NCI-H2107 (cell line): ENCODE results near the gene SLC24A3.

Source experiments
- DNase-seq: peaks from one replicate; lab custom pipeline; 2025; lab: John Stamatoyannopoulos, UW

Gene SLC24A3

DNA sequence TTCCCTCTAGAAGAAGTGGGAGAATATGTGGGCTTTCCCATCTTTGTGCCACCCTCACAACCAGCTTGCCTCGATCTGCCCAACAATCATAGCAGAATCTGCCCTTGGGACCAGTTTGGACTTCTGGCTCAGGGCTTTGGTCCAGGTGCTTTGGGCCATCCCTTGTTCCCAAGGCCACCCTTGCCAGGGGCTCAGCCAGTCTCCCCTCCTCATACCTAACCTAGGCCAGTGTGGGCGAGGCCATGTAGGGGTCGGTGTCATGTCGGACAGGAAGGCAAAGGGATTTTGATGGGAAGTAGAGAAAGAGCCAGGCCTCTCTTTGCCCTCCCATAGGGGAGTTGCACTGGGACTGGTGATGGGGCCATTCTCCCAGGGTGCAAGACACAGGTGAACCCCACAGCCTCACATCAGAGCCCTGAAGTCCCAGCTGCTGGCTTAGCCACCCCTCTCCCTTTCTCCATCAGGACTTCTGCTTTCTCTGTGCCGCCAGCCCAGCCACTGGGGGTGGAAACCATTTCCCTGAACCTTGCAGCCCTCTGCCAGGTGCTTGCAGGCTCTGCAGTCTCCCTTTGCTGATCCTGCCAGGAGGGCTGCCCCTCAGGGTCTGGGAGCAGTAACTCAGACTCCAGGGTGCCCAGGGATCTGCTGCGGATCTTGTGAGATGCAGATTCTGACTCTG is 60.7 kb downstream of the SLC24A3 start:
- DNase-seq = no peak

DNA sequence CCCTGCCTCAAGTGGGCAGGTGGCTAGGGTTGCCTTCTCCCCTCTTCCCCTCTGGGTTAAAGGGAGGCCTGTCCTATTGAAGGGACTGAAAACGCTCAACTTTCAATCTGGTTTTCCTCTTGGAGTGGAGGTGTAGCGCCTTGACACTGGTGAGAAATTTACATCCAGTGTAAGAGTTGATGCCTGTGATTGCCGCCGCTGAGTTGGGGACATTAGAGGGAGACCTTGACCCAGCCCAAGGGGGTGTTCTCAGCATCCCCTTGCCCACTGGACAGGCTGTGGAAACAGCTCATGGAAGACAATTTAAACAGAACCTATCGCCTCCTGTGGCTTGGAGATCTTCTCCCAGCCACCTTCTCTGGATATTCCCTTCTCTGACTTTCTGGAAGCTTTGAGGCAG is 61.6 kb downstream of the SLC24A3 start:
- no peak for DNase-seq

DNA sequence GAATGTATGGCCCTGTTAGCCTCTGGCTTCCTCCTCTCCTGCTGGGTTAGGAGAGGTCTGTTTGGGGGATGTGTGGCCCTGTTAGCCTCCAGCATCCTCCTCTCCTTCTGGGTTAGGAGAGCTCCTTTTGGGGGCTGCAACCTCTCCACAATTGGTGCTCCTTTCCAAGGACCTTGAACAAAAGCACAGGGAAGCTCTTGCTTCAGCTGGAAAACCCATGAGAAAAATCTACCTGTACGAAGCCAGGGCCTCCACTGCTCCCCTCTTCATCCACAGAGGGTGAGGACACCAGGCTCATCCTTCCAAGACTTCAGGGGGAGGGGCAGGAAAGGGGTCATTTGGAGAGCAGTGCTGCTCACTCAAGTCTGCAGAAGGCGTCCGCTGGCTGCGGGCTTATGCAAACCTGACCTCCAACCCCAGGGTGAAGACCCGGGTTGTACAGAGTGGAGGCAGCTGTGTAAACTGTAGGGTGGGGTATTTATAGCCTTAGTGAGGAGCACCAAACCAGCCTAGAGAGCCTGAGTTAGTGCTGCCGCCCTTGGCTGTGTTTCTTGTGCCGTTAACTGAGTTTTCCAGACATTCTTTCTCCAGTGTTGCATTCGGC is 62.1 kb downstream of the SLC24A3 start:
- no peak for DNase-seq

DNA sequence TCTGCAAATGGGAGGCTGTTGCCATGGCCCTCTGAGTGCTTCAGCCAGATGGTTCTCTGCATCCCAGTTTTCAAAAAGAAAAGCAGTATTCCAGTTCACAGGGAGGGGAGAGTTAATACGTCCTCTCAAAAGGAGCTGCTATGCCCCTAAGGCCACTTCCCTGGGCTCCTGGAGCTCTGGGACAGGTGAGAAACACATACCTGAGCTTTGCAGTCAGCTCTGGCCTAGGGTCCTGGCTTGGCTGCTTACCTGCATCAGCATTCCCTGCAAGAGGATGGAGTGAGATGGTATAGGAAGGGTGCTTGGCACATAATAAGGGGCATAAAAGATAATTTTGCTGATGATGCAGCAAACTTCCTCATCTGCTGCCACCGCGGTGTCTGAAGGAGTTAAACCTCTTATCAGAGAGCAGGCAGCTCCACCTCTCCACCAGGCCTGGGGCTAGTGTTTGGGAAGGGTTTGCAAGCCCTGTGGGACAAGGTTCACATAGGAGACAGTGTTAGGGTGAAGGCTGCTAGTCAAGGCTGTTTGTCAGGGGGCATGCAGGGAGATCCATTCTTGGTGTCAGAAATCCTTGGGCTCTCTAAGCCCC is 62.7 kb downstream of the SLC24A3 start:
- no peak for DNase-seq

DNA sequence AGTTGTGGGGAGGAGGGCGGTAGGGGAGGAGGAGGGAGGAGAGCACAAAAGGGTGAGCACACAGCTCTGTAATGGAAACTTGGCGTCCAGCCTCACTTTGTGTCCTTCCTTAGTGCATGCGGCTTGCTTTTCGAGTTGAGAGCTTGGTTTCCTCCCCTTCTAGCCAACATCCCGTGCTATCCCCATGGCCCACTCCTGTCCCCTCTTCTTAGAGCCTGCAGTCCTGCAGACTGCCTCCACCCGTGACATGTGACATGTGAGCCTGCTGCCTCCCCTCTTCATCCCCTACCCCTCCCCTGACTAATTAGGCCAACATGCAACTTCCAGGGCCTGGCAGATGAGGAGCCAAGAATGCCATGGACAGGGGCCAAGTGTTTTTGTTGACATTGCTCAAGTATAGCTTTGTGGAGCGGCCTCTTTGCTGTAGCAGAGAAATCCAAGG is 63.2 kb downstream of the SLC24A3 start:
- DNase-seq = no peak

DNA sequence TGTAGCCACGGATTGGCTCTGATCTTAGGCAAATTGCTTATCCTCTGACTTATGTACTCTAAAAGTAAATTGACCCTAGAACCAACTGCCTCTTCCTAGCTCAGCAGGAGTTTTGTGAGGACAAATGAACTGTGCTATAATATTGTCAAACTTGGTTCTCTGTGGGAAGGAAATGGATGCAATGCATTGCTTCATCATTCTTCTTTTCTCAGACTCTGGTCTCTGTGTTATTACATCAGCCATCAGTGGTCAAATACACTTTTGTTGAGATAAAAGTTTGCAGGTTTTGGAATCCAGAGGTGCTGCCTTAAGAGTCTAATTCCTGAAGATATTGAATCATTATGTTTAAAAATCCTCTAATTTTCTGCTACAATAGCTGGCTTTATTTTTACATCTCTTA is 64.9 kb downstream of the SLC24A3 start:
- DNase-seq = no peak

DNA sequence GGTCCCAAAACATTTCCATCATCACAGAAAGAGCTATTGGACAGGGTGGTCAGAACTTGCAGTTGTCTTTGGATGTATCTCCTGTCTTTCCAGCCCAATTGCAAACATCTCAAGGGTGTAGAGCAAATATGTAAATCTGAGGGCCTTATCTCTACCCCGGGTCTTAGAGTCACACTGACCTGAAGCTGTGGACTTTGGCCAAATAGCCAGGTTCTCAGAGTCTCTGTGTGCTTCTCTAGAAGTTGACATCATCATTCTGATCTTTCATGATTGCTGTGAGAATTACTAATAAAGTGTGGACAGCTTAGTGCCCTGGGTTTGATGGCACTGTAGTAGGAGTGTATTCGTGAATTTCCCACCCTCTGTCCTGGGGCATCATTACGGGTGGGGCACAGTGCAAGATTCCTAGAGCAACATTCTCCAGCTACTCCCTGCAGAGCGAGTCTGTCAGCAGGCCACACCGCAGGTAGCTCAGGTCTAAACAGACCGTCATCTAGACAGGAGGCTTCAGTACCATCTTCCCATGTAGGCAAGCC is 71.1 kb downstream of the SLC24A3 start:
- DNase-seq = no peak

DNA sequence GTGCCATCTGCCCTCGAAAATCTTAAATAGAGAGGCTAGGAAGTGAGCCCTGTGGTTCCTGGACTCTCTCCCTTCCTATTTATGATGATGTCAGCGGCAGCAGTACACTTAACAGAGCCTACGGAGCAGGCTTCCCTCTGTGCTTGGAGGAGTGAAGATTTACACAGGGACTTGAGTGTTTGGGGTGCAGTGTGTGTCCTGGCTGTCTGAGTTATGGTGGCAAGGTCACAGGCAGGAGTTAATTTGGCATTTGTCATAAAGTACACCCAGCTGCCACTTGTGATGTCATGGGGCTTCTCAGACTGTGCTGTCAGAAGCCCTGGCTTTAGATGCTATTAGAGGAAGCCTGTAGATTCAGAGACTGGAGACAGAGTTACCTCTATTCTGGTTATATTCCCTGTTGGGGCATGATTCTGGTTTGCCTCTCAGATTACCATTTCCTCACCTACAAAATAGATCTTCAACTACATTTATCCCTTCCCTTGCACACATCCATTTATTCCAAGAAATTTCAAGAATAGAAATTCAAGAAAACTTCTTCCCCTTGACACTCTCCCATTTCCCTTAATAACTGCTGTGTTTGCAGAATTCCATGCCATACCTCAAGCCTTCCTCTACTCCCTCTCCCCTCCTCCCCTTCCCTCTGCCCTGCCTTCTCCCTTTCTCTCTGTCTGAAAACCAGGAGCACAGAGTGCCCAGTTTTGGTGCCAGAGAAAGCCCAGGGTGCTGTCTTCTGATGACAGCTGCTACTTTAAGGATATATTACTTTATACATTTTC is 72.1 kb downstream of the SLC24A3 start:
- DNase-seq = no peak

DNA sequence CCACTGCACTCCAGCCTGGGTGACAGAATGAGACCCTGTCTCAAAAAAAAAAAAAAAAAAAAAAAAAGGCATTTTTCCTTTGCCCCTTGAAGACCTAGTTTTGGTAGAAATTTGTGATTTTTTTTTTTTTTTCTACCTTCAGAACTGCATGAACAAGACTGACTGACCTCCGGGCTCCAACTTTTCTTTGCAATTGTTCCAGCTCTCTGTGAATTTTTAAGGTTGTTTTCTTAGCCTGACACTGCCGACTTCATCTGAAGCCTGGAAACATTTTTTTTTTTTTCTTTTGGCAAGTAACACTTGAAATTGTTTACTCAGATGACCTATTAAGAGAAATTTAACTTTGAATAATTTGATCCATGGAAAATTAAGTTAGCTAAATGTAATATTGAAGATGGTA is 73.0 kb downstream of the SLC24A3 start:
- no peak for DNase-seq

DNA sequence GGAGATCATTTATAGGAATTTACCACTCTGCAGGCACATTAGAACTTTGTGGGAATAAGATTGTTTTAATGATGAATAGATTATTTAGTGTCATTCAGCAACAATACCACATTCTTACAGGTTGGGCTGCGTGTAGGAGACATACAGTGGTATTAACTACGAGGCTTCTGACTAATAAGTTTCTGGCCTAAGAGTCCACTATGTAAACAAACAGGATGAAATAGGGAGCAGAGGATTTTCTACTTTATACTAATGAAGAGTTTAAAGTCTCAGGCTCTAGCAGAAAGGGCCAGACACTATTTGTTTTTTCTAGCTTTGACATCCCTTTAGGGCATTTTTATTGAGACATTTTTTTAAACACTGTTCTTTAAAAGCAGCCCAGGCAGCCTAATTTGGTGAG is 75.6 kb downstream of the SLC24A3 start:
- no peak for DNase-seq

DNA sequence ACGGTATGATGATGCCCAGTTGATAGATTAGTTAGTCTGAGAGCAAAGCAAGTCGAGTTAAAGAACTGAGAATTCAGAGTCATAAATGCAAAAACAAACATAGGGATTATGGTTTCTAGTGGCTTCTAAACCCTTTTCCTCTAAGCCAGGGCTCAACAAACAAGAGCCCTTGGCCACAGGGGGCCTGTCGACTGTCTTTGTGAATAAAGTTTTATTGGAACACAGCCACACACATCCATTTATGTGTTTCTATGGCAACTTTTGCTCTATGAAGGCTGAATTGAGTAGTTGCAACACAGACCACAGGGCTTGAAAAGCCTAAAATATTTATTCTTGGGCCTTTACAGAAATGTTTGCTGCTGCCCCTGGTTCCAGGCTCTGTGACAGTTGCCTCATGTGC is 76.2 kb downstream of the SLC24A3 start:
- DNase-seq = no peak

DNA sequence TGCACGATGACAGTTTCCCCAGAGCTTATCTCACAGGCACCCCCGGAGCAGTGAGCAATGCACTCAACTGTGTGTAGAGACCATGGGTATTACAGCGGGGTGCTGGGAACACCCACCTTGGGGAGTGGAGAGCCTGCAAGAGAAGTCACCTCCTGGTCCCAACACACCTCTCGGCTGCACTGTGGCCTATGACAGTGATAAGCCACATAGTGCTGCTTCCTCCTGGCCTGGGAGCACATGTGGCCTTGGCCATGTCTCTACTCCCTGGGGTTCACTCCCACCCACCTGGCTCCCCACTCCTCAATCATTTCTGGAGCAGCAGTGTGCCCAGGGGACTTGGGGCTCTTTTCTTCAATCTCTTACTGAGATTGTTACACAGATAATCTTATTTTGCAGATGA is 77.0 kb downstream of the SLC24A3 start:
- no peak for DNase-seq

DNA sequence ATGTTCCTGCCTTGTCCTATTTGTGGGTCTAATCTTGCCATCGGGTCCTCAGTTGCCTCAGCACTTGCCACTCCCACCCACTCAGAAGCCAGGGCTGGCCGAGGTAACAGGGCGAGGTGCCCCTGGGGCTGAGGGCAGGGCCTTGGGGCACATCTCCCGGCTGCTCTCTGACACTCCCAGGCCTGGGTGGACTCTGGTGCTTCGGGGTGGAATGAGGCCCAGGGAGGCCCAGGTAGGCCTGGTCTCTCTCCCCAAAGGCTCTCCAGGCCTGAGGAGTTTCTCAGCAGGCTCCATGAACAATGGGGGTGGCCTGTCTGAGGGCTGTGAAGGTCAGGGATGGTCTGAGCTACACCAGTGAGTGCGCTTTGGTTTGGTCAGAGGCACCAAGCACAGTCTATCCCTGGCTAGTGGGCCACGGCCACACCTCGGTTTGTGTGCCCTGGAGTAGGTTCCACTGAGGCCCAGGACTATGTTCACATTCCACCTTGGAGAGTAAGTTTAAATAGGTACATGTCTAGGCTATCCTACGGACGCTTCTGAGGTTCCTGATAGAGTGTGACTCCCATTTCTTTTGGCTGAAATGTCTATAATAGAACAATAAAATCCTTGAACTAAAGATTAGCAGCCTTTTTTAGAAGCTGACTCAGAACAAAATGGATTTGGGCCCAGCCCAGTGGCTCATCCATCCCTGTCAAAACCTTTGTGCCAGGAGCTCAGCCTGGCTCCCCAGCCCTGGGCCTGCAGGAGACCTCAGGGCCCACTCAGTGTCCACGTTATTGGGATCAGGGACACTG is 78.8 kb downstream of the SLC24A3 start:
- DNase-seq = no peak

DNA sequence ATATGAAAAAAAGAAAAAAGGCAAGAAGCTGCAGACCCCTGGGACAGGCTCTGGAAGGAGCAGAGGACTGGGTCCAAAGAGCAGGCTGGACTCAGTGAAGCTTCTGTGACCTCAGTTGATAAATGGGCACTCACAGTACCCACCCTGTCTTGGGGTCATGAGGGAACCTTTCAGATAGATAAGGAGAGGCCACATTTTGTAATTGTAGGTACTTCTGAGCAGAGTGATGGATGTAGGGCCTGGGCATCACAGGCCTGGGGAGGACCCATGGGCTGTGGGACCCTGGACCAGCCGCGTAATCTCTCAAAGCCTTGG is 79.3 kb downstream of the SLC24A3 start:
- DNase-seq = no peak

DNA sequence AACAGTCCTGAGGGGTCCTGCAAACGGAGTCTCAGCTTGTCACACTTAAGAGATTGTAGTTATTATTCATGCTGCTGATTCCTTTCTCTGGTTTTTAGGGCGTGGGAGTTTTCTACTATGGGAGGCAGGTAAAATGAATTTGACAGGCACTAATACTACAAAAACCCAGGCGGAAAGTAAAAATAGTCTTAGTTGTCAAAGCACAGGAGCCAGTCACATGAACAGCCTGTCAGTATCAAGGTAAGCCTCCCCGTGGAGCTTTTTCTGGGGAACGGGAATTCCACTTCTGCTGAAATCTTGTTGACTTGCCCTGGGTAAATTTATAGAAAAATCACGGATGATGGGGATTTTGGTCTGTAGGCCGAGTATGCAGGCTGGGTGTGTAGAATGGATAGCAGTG is 79.8 kb downstream of the SLC24A3 start:
- DNase-seq = no peak

DNA sequence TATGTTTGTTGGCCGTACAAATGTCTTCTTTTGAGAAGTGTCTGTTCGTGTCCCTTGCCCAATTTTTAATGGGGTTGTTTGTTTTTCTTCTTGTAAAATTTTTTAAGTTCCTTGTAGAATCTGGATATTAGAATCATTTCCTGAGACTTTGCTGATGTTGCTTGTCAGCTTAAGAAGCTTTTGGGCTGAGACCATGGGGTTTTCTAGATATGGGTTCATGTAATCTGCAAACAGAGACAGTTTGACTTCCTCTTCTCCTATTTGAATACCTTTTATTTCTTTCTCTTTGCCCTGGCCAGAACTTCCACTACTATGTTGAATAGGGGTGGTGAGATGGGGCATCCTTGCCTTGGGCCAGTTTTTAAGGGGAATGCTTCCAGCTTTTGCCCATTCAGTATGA is 82.6 kb downstream of the SLC24A3 start:
- no peak for DNase-seq

DNA sequence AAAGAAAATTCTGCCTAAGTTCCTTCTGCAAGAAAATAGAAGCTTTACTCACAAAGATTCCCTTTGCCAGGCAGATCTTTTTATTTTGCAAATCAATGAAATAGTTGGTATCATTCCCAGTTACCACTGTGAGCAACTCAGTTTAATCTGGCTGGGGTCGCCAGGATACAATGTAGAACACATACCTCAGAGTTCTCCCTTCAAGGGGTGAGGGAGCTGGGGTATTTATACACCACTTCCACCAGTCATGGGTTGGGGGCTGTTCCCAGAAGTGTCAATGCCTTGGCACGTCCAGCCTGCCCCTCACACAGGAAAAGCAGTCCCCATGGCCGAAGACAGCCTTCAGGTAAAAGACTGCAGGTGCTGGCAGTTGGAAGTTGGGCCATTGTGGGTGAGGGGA is 86.2 kb downstream of the SLC24A3 start:
- no peak for DNase-seq

DNA sequence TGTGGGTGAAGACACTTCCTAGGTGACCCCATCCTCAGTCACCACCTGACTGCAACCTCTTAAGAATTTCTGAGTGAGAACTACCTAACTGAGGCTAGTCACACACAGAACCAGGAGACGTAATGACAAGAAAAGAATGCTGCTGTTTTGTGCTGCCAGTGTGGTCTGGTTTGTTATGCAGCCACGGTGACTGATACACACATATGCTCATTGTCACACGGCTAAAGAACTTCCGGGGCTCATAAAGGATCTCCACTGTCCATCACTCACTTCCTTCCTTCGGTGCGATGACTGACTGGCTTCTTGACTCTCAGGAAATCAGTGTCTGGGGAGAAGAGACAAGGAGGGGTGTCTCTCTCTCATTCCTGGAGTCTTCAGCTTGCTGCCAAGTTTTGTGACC is 88.0 kb downstream of the SLC24A3 start:
- DNase-seq = no peak

DNA sequence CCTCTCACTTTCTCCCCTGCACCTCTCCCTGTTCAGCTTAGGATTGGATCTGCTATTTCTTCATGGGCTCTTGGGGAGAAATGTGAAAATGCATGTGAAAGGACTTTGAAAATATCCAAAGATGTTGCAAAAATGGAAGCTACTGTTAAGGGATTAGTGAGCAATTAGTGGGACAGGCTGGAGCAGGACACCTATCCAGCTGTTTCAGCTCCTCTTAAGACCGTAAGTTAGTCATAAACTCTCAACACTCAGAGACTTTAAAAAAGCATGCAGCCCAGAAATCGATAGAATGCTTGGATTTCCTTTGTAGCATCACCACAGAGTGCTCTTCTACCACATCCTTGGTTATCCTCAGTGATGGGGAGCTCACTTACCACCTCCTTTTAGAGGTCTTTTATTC is 88.7 kb downstream of the SLC24A3 start:
- DNase-seq = no peak

DNA sequence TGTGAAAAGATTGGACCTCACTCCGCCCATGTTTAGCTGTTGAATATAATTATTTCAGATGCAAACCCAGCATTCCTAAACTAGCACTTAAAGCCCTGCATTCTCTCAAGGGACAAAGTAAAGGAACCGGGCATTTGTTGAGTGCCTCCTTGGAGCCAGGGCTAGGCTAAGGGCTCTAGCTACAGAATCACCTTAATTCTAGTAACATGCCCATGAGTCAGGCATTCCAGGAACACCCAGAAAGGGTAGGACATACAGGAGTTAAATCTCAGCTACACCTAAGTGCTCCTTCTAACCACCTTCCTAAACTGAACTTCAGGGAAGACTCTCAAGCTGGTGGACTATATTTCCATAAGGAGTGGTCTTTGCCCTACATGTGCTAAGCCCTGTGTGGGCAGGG is 89.4 kb downstream of the SLC24A3 start:
- no peak for DNase-seq

DNA sequence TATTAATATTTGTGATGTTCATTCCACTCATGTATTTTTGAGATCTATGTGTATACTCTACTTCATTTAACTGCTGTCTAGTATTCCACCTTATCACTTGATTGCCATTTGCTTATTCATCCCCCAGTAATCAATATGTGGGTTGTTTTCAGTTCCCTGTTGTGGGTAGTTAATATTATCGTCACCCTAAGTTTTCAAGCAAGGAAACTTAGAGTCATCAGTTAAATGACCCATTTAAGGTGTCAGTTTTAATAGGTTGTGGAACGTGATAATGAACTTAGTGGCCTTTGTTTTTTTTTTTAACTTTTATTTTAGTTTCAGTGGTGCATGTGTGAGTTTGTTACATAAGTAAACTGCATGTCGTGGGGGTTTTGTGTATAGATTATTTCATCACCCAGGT is 90.3 kb downstream of the SLC24A3 start:
- DNase-seq = no peak

DNA sequence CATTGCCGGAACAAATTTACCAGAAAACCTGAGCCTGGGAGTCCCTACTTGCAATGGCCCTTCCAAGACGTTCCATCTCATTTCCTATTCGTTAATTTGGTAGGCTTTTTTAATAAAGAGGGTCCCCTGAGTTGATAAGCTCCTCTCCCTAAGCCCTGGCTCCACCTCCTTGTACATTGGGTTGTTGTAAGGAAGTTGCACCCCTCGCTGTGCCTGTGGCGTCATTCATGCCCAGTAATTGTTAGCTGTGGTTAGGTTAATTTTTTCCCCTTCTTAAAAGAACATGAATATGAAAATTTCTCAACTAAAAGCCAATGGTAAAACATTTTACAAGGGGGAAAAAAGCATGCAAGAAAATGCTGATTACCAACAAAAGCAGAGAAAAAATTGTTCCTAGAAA is 91.9 kb downstream of the SLC24A3 start:
- no peak for DNase-seq
